Islet of Langerhans (tissue), 1 donor: ENCODE results near the gene GARNL3.

Experiments used
- FAIRE-seq: peaks from one replicate; lab custom pipeline; 2011; peaks lifted over from hg19 to GRCh38; lab: Jason Lieb, UNC

Gene GARNL3

GRCh38 chr9:127277770-127278169, 13.2 kb downstream of the GARNL3 start:
- FAIRE-seq, result no peak

GRCh38 chr9:127278372-127278771, 13.8 kb downstream of the GARNL3 start:
- no peak for FAIRE-seq

- no peak for FAIRE-seq
Measured at GRCh38 chr9:127279717-127280285, 15.2 kb downstream of the GARNL3 start.

GRCh38 chr9:127280880-127281660, 16.5 kb downstream of the GARNL3 start:
- FAIRE-seq, result no peak

GRCh38 chr9:127281891-127282290, 17.3 kb downstream of the GARNL3 start:
- no peak for FAIRE-seq

GRCh38 chr9:127282611-127283010, 18.0 kb downstream of the GARNL3 start:
- no peak for FAIRE-seq

- no peak for FAIRE-seq
Measured at GRCh38 chr9:127283135-127283534, 18.6 kb downstream of the GARNL3 start.

- no peak for FAIRE-seq
Measured at GRCh38 chr9:127283917-127284497, 19.4 kb downstream of the GARNL3 start.

GRCh38 chr9:127285965-127286364, 21.4 kb downstream of the GARNL3 start:
- FAIRE-seq, result no peak

- FAIRE-seq, result no peak
Measured at GRCh38 chr9:127290561-127291065, 26.0 kb downstream of the GARNL3 start.

GRCh38 chr9:127291246-127291778, 26.7 kb downstream of the GARNL3 start:
- no peak for FAIRE-seq

- FAIRE-seq, result no peak
Measured at GRCh38 chr9:127292415-127292814, 27.8 kb downstream of the GARNL3 start.

GRCh38 chr9:127293328-127293727, 28.8 kb downstream of the GARNL3 start:
- no peak for FAIRE-seq

GRCh38 chr9:127293767-127294166, 29.2 kb downstream of the GARNL3 start:
- FAIRE-seq, result no peak

GRCh38 chr9:127295005-127295404, 30.4 kb downstream of the GARNL3 start:
- FAIRE-seq, result no peak

- no peak for FAIRE-seq
Measured at GRCh38 chr9:127300886-127301447, 36.4 kb downstream of the GARNL3 start.

GRCh38 chr9:127303830-127304229, 39.3 kb downstream of the GARNL3 start:
- FAIRE-seq, result no peak

GRCh38 chr9:127305206-127305837, 40.7 kb downstream of the GARNL3 start:
- no peak for FAIRE-seq

- no peak for FAIRE-seq
Measured at GRCh38 chr9:127305838-127306226, 41.3 kb downstream of the GARNL3 start.

GRCh38 chr9:127307802-127308201, 43.2 kb downstream of the GARNL3 start:
- no peak for FAIRE-seq

- no peak for FAIRE-seq
Measured at GRCh38 chr9:127308652-127309434, 44.3 kb downstream of the GARNL3 start.

- FAIRE-seq, result no peak
Measured at GRCh38 chr9:127309715-127310114, 45.1 kb downstream of the GARNL3 start.
